ENCODE results near the gene IL17RE.
A peak's percentile ranks its signal among the peaks of the same experiment; 100 is the strongest.

The IL17RE gene

GRCh38 chr3:9903904-9904303 lies 1.3 kb downstream of the IL17RE start:
- DNase-seq (ENCODE audit: low spot score), result no peak

- DNase-seq (ENCODE audit: low spot score), result no peak
Measured at GRCh38 chr3:9906480-9906879, 3.8 kb downstream of the IL17RE start.

- no peak for DNase-seq (ENCODE audit: low spot score)
Measured at GRCh38 chr3:9908286-9908685, 5.6 kb downstream of the IL17RE start.

- DNase-seq (ENCODE audit: low spot score), result no peak
Measured at GRCh38 chr3:9909221-9910013, 6.8 kb downstream of the IL17RE start.

- no peak for DNase-seq (ENCODE audit: low spot score)
Measured at GRCh38 chr3:9911863-9912262, 9.2 kb downstream of the IL17RE start.

- DNase-seq (ENCODE audit: low spot score), result peak; percentile 44
Measured at GRCh38 chr3:9912294-9912935, 9.8 kb downstream of the IL17RE start.

- no peak for DNase-seq (ENCODE audit: low spot score)
Measured at GRCh38 chr3:9913601-9914000, 11.0 kb downstream of the IL17RE start.

GRCh38 chr3:9914011-9914410 lies 11.4 kb downstream of the IL17RE start:
- DNase-seq (ENCODE audit: low spot score), result no peak

- DNase-seq (ENCODE audit: low spot score), result no peak
Measured at GRCh38 chr3:9914559-9915253, 12.1 kb downstream of the IL17RE start.

- peak; percentile 60 for DNase-seq (ENCODE audit: low spot score)
Measured at GRCh38 chr3:9915254-9916141, 12.8 kb downstream of the IL17RE start.

GRCh38 chr3:9916346-9916733 lies 13.7 kb downstream of the IL17RE start:
- no peak for DNase-seq (ENCODE audit: low spot score)

- peak; percentile 66 for DNase-seq (ENCODE audit: low spot score)
Measured at GRCh38 chr3:9916734-9917680, 14.4 kb downstream of the IL17RE start, which contains the start of gene IL17RC. TSS of gene IL17RC (plus strand) at chr3:9917098. CDS start at chr3:9917316, 218 bp downstream.

GRCh38 chr3:9917820-9918219 lies 15.2 kb downstream of the IL17RE start:
- DNase-seq (ENCODE audit: low spot score), result no peak

GRCh38 chr3:9918261-9919038 lies 15.8 kb downstream of the IL17RE start:
- no peak for DNase-seq (ENCODE audit: low spot score)

GRCh38 chr3:9928158-9928557 lies 25.5 kb downstream of the IL17RE start:
- DNase-seq (ENCODE audit: low spot score), result no peak

- no peak for DNase-seq (ENCODE audit: low spot score)
Measured at GRCh38 chr3:9930804-9931418, 28.3 kb downstream of the IL17RE start.

GRCh38 chr3:9932535-9932842 lies 29.8 kb downstream of the IL17RE start:
- DNase-seq (ENCODE audit: low spot score), result no peak

GRCh38 chr3:9932843-9933560 lies 30.4 kb downstream of the IL17RE start:
- peak; percentile 70 for DNase-seq (ENCODE audit: low spot score)

All from hematopoietic multipotent progenitor cell treated with erythropoietin and hydrocortisone succinate and interleukin-3 and kit ligand, for 15 days (in vitro differentiated cells).